GM21390 (cell line): ENCODE measurements around the gene TRMT6.

Experiments used
- ATAC-seq: cut with Tn5 transposase; IDR thresholded peaks from one replicate; pipeline ENCODE4 v1.9.1; 2021; ENCODE audit not compliant: unreplicated experiment

TRMT6 gene

GRCh38 chr20:5950271-5951031, at the start of gene TRMT6, which contains the start of gene MCM8:
TRMT6 (minus strand) TSS chr20:5950533; CDS start chr20:5950405, 128 bp downstream.
MCM8 (plus strand) TSS chr20:5950652; CDS start chr20:5952016, 1,364 bp downstream.
- peak; percentile 98 for ATAC-seq

- no peak for ATAC-seq
These were observed 49.5 kb upstream of the TRMT6 start for GRCh38 chr20:5999783-6000182.

GRCh38 chr20:5996765-5997164, 46.4 kb upstream of the TRMT6 start:
- peak; percentile 93 for ATAC-seq

GRCh38 chr20:5991623-5992441, 41.5 kb upstream of the TRMT6 start:
- no peak for ATAC-seq

- ATAC-seq: no peak
These were observed 40.6 kb upstream of the TRMT6 start for GRCh38 chr20:5990946-5991345.

- no peak for ATAC-seq
These were observed 39.2 kb upstream of the TRMT6 start for GRCh38 chr20:5989539-5989938.

GRCh38 chr20:5987383-5987782, 37.0 kb upstream of the TRMT6 start:
- no peak for ATAC-seq

GRCh38 chr20:5980720-5981538, 30.6 kb upstream of the TRMT6 start:
- no peak for ATAC-seq

- no peak for ATAC-seq
These were observed 29.5 kb upstream of the TRMT6 start for GRCh38 chr20:5979801-5980200.

- no peak for ATAC-seq
These were observed 27.6 kb upstream of the TRMT6 start for GRCh38 chr20:5977975-5978374.

GRCh38 chr20:5977223-5977622, 26.9 kb upstream of the TRMT6 start:
- ATAC-seq: no peak

- ATAC-seq: no peak
These were observed 25.4 kb upstream of the TRMT6 start for GRCh38 chr20:5975778-5976177.

- ATAC-seq: no peak
These were observed 24.2 kb upstream of the TRMT6 start for GRCh38 chr20:5974531-5974930.

- ATAC-seq: no peak
These were observed 23.6 kb upstream of the TRMT6 start for GRCh38 chr20:5973971-5974370.

- ATAC-seq: no peak
These were observed 22.8 kb upstream of the TRMT6 start for GRCh38 chr20:5973172-5973571.

- no peak for ATAC-seq
These were observed 20.9 kb upstream of the TRMT6 start for GRCh38 chr20:5971203-5971602.

- no peak for ATAC-seq
These were observed 20.0 kb upstream of the TRMT6 start for GRCh38 chr20:5970381-5970780.

- no peak for ATAC-seq
These were observed 19.6 kb upstream of the TRMT6 start for GRCh38 chr20:5969940-5970339.

GRCh38 chr20:5969348-5969935, 19.1 kb upstream of the TRMT6 start:
- no peak for ATAC-seq

GRCh38 chr20:5968462-5968861, 18.1 kb upstream of the TRMT6 start:
- ATAC-seq: no peak

- no peak for ATAC-seq
These were observed 17.1 kb upstream of the TRMT6 start for GRCh38 chr20:5967469-5967868.
